Neural crest cell (in vitro differentiated cells): ENCODE results near the gene LAPTM5. TPM values are rescaled to one million over a fixed set of nuclear protein-coding genes. Genes with fewer than 3 reads are reported as not detected.

ENCODE experiments used
- DNase-seq: peaks from one replicate; pipeline ENCODE4 v3.0.0; 2021; ENCODE audit warnings: low read depth, mixed read lengths, low spot score
- H3K27ac Mint-ChIP-seq: one replicate; pipeline ENCODE4 v1.8.0; 2021; ENCODE audit warnings: mild to moderate bottlenecking, mixed read lengths; ENCODE audit not compliant: unreplicated experiment
- H3K27me3 Mint-ChIP-seq: 2 replicates; pipeline ENCODE4 v1.8.0; 2021; ENCODE audit warnings: low read depth, mild to moderate bottlenecking, mixed read lengths
- H3K36me3 Mint-ChIP-seq: 2 replicates; pipeline ENCODE4 v1.8.0; 2021; ENCODE audit warnings: low read depth, mild to moderate bottlenecking, mixed read lengths
- H3K4me1 Mint-ChIP-seq: 2 replicates; pipeline ENCODE4 v1.8.0; 2021; ENCODE audit warnings: mixed read lengths
- H3K4me3 Mint-ChIP-seq: one replicate; pipeline ENCODE4 v1.8.0; 2021; ENCODE audit warnings: mild to moderate bottlenecking, mixed read lengths
- H3K9me3 Mint-ChIP-seq: 2 replicates; pipeline ENCODE4 v1.8.0; 2021; ENCODE audit warnings: mixed read lengths
- total RNA-seq: library from RNA; stranded (reverse); gene quantifications from 2 replicates; pipeline ENCODE4 v1.2.1, GENCODE V29; 2021
- TF ChIP-seq, protein P1 (sequence below): fragments of 200-600 bp; sonication (generic); conservative IDR thresholded peaks from 2 replicates; pipeline ENCODE4 v1.5.0; 2021; ENCODE audit warnings: antibody characterized with exemption, mild to moderate bottlenecking

The LAPTM5 gene
- total RNA-seq, 1 donor from 2014 or later = 1.5 TPM

DNA sequence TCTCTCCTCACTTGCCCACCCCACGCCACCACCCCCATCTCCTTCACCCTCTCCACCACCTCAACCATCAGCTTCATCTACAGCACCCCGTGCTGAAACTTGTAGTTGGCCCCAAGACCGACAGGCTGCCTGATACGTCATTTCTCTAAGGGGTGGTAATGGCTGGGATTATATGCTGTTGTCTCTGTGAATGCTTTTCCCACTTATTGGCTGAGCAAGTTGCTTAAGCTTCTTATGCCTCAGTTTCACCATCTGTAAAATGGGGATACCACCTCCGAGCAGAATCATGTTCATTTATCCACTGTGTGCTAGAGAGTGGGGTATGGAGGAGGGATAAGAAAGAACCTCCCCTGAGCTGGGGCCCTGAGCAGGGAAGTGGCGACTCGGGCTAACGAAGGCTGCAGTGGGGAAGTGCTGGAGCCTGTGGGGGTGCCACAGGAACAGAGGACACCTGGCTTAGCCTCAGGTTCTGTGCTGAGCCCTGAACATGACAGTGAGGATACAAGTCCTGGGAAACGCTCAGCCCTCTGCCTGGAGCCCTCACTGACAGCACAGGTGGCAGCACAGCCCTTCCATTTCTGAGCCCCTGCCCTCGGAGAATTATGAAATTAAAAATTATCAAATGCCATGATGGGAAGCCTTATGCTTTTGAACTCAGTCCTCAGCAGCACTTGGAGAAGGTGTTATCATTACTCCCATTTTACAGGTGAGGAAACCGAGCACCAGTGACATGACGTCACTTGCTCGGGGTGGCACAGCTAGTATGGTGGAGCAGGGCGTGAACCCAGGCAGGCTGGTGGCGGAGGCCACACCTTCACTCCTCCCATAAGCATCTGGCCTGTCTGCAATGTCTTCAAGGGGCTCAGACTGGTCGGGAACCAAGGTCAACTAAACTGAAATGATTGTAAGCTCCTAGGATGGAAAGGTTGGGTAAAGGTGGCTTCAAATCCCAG, 37.0 kb downstream of the LAPTM5 start:
- TF ChIP-seq, protein P1, sequence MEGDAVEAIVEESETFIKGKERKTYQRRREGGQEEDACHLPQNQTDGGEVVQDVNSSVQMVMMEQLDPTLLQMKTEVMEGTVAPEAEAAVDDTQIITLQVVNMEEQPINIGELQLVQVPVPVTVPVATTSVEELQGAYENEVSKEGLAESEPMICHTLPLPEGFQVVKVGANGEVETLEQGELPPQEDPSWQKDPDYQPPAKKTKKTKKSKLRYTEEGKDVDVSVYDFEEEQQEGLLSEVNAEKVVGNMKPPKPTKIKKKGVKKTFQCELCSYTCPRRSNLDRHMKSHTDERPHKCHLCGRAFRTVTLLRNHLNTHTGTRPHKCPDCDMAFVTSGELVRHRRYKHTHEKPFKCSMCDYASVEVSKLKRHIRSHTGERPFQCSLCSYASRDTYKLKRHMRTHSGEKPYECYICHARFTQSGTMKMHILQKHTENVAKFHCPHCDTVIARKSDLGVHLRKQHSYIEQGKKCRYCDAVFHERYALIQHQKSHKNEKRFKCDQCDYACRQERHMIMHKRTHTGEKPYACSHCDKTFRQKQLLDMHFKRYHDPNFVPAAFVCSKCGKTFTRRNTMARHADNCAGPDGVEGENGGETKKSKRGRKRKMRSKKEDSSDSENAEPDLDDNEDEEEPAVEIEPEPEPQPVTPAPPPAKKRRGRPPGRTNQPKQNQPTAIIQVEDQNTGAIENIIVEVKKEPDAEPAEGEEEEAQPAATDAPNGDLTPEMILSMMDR = no peak
- Mint-ChIP-seq H3K4me3 (no peak overlapping the region), H3K27me3 (no peaks in the 10 kb centered on the region), H3K27ac (no peak overlapping the region), H3K4me1 (peaks cover 23% of the 10 kb centered on the region), H3K9me3 (peaks cover 3% of the 10 kb centered on the region), H3K36me3 (no peaks in the 10 kb centered on the region)
- no peak for DNase-seq

DNA sequence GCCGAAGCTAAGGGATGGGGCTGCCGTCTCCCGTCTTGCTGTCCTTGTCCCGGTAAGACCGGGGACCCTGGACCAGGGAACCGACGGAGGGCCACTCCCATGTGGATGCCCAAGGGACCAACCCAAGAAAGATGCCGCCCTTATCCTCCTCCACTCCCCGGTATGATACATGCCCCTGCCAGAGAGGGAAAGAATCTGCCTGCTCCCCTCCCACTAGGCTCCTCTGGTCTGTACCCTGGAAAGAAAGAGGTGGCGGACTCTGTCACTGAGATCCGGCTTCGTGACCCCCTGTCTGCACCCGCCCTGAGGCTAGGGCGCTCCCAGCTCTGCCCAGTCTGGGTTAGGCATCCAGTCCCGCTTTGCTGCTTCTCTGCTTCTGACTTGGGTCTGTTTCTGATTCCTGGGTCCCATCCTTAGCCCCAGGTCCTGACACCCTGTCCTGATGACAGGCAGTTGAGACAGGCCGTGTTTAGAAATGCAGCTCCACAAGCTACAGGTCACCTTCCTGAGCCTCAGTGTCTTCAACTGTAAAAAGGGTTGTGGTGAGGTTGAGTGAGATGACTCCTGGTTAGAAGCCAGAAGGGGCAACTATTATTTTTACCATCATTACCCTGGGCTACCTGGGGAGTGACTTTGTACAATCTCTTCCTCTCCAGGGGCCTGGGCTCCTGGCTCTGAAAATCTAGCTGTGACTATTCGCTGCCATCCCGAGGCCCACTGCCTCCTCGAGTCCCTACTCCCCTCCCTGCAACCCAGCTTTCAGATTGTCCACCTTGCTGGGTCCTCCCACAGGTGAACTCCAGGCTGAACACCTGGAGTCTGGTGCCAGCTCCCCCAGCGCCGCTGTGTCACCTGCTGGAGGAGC, 37.9 kb downstream of the LAPTM5 start:
- H3K9me3 Mint-ChIP-seq = peaks cover 3% of the 10 kb centered on the region
- TF ChIP-seq, protein P1 = no peak
- peaks cover 20% of the 10 kb centered on the region for H3K4me1 Mint-ChIP-seq
- DNase-seq = no peak
- no peak overlapping the region for H3K27ac Mint-ChIP-seq
- H3K36me3 Mint-ChIP-seq = no peaks in the 10 kb centered on the region
- H3K4me3 Mint-ChIP-seq = peak overlapping the region; percentile 81
- H3K27me3 Mint-ChIP-seq = no peaks in the 10 kb centered on the region

DNA sequence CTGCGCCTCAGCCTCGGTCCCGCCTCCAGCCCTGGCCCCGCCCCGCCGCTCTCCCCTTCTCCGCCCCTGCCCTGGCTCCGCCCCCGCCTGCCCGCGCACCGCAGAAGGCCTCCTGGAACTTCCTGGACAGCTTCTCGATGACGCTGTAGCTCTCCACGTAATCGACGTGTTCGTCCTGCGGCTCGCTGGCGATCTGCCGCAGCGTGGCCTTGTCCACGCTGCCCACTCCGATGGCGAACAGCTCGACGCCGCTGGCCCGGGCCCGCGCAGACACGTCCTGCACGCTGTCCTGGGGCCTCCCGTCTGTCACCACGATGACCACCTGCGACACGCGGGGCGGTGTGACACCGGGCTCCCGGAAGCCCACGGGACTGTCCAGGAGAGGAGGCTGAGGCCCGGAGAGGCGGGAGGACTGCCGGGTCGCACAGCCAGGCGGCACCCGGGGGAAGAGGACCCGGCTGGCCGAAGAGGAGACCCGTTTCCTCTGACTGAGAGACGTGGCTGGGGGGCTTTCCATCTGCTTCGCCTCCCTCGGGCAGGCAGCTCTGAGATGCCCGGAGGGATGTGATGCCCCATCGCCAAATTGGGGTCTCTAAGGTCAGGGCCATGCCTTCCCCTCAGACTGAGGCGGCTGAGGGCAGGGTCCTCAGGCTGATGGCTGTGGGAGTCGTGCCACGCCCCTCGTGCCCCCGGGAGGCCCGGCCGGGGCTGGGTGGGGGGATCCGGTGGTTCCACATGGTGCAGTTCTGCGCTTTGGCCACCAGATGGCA, 38.8 kb downstream of the LAPTM5 start:
- Mint-ChIP-seq H3K27me3 (no peaks in the 10 kb centered on the region), H3K9me3 (peaks cover 3% of the 10 kb centered on the region), H3K4me1 (peaks cover 17% of the 10 kb centered on the region), H3K27ac (peak overlapping the region; percentile 57), H3K4me3 (peak overlapping the region; percentile 81), H3K36me3 (no peaks in the 10 kb centered on the region)
- TF ChIP-seq, protein P1 = peak; percentile 100
- peak; percentile 96 for DNase-seq

DNA sequence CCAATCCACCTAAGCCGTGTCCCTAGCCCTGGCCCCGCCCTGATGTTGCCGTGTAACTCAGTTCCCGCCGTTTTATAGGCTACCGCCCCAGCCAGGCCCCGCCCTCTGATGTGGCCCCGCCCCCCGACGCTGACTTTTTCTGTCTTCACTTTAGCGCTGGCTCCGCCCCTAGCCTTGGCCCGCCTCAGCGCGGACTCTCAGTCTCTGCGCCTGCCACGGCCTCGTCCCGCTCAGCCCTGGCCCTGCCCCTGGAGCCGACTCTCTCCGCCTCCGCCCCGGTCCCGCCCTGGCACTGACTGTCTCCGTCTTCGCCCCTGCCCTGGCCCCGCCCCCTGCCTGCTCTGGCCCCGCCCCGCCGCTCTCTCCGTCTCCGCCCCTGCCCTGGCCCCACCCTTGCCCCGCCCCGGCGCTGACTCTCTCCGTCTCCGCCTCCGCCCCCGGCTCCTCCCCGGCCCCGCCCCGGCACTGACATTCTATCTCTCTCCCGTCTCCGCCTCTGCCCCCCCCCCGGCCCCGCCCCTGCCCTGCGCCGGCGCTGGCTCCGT, 39.4 kb downstream of the LAPTM5 start:
- TF ChIP-seq, protein P1 = no peak
- peaks cover 19% of the 10 kb centered on the region for H3K4me1 Mint-ChIP-seq
- H3K36me3 Mint-ChIP-seq = no peaks in the 10 kb centered on the region
- H3K27me3 Mint-ChIP-seq = no peaks in the 10 kb centered on the region
- peak overlapping the region; percentile 91 for H3K27ac Mint-ChIP-seq
- H3K9me3 Mint-ChIP-seq = peaks cover 3% of the 10 kb centered on the region
- DNase-seq = peak; percentile 98
- peak overlapping the region; percentile 88 for H3K4me3 Mint-ChIP-seq

DNA sequence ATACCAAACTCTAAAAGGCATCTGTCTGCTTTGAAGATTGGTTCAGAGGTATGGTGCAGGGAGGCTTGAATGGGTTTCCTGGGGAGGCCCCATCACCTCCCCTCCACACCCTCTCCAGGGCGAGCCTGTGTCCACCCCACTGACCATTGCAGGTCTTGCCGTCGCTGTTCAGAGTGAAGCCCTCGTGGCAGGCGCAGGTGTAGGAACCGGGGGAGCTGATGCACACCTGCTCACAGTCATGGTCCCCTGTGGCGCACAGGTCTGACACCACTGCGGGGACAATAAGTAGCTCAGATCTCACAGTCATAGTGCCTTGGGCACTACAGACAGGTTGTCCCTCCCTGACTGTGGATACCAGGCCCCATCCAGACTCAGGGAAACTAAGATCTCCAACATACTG, 40.9 kb downstream of the LAPTM5 start:
- Mint-ChIP-seq H3K4me1 (peaks cover 21% of the 10 kb centered on the region), H3K27ac (no peak overlapping the region), H3K4me3 (no peak overlapping the region), H3K36me3 (no peaks in the 10 kb centered on the region), H3K27me3 (no peaks in the 10 kb centered on the region), H3K9me3 (peaks cover 3% of the 10 kb centered on the region)
- no peak for DNase-seq
- TF ChIP-seq, protein P1 = no peak
